OCI-LY3 (cell line): Measurements from ENCODE around the gene GPATCH8.

ENCODE experiments used
- H2AFZ ChIP-seq: fragments of 200-600, 300-600 bp; shearing (Covaris generic); 2 replicates; pipeline ENCODE4 v1.6.0; 2014; ENCODE audit warnings: antibody characterized with exemption, low read depth, low read length
- H3K27ac ChIP-seq: fragments of 200-600, 300-600 bp; sonication (generic); 2 replicates; pipeline ENCODE4 v1.5.1; 2014; ENCODE audit warnings: mild to moderate bottlenecking, low read length, moderate library complexity, mixed read lengths
- H3K27me3 ChIP-seq: fragments of 200-600, 300-600 bp; sonication (generic); 2 replicates; pipeline ENCODE4 v1.6.1; 2014; ENCODE audit warnings: low read depth, low read length, mixed read lengths
- H3K36me3 ChIP-seq: fragments of 200-600, 300-600 bp; sonication (generic); replicated peaks from 2 replicates; pipeline ENCODE3; 2014; ENCODE audit warnings: low read depth, low read length, mixed read lengths
- H3K4me1 ChIP-seq: fragments of 300-600, 200-600 bp; sonication (generic); 2 replicates; pipeline ENCODE4 v1.6.1; 2014; ENCODE audit warnings: low read length, mixed read lengths
- H3K4me2 ChIP-seq: fragments of 200-600, 300-600 bp; sonication (generic); 2 replicates; pipeline ENCODE4 v1.6.1; 2014; ENCODE audit warnings: low read length, mixed read lengths
- H3K4me3 ChIP-seq: fragments of 300-600, 200-600 bp; sonication (generic); 2 replicates; pipeline ENCODE4 v1.5.1; 2014; ENCODE audit warnings: antibody characterized with exemption, mild to moderate bottlenecking, low read length, moderate library complexity
- H3K79me2 ChIP-seq: fragments of 300-600, 200-600 bp; shearing (Covaris generic); 2 replicates; pipeline ENCODE4 v1.6.1; 2014; ENCODE audit warnings: mild to moderate bottlenecking, low read length, mixed read lengths
- H3K9ac ChIP-seq: fragments of 300-600, 200-600 bp; shearing (Covaris generic); 2 replicates; pipeline ENCODE4 v1.6.0; 2014; ENCODE audit warnings: mild to moderate bottlenecking, low read length, moderate library complexity
- H3K9me3 ChIP-seq: fragments of 200-600, 300-600 bp; shearing (Covaris generic); 2 replicates; pipeline ENCODE4 v1.6.1; 2014; ENCODE audit warnings: low read length, mixed read lengths; ENCODE audit not compliant: insufficient read depth
- H4K20me1 ChIP-seq: fragments of 200-600, 300-600 bp; sonication (generic); 2 replicates; pipeline ENCODE4 v1.6.1; 2016; ENCODE audit warnings: low read length, mixed read lengths; ENCODE audit not compliant: insufficient read depth
- CTCF ChIP-seq: fragments of 200-600, 300-600 bp; sonication (generic); IDR thresholded peaks from 2 replicates; pipeline ENCODE4 v1.5.1; 2014; ENCODE audit warnings: antibody characterized with exemption, low read length, low read depth
- EZH2phosphoT487 ChIP-seq: fragments of 200-600 bp; shearing (Covaris generic); IDR thresholded peaks from 2 replicates; pipeline ENCODE4 v1.6.1; 2018; ENCODE audit warnings: antibody characterized with exemption, mixed run types, low read depth

GPATCH8 gene

DNA sequence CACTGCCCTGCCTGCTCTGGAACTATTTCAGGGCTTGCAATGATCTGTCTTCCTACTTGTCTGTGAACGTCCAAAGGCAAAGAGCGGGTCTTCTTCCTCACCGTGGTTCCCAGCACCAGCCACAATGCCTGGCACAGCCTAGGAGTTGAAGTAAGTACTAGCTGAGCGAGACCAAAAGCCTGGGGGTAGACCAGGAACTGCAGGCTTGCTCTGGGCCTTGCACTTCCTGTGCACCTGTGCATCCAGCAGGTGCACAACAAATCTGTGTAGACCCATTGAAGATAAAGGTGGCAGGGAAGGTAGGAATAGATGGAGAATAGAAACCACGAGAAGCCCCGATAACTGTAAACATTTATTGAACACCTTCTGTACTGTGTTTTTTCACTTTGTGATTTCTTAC is 144.2 kb downstream of the GPATCH8 start:
- Histone ChIP-seq H3K4me1 (peaks cover 12% of the 10 kb centered on the region), H2AFZ (no peak overlapping the region)

GRCh38 chr17:44358066-44358465 is 145.1 kb downstream of the GPATCH8 start:
- no peak overlapping the region for H3K4me2 ChIP-seq
- H4K20me1 ChIP-seq = no peaks in the 10 kb centered on the region
- H3K79me2 ChIP-seq = no peaks in the 10 kb centered on the region
- peaks cover 12% of the 10 kb centered on the region; the same call in 1 of the 2 replicates for H3K4me1 ChIP-seq
- no peaks in the 10 kb centered on the region for H3K9me3 ChIP-seq
- no peak overlapping the region for H2AFZ ChIP-seq
- no peak overlapping the region for H3K27ac ChIP-seq
- H3K36me3 ChIP-seq = peaks cover 3% of the 10 kb centered on the region
- no peaks in the 10 kb centered on the region for H3K27me3 ChIP-seq
- TF ChIP-seq CTCF = no peak
- no peak for TF ChIP-seq EZH2phosphoT487
- H3K9ac ChIP-seq = no peak overlapping the region
- H3K4me3 ChIP-seq = no peak overlapping the region

More for the DNA sequence above, 144.2 kb downstream of the GPATCH8 start:
- Histone ChIP-seq H3K79me2 (no peaks in the 10 kb centered on the region), H3K36me3 (no peaks in the 10 kb centered on the region), H3K4me3 (no peak overlapping the region), H3K27me3 (no peaks in the 10 kb centered on the region), H3K4me2 (no peak overlapping the region), H3K9ac (no peak overlapping the region), H4K20me1 (no peaks in the 10 kb centered on the region), H3K9me3 (no peaks in the 10 kb centered on the region), H3K27ac (no peak overlapping the region)
- no peak for TF ChIP-seq EZH2phosphoT487
- TF ChIP-seq CTCF = no peak

DNA sequence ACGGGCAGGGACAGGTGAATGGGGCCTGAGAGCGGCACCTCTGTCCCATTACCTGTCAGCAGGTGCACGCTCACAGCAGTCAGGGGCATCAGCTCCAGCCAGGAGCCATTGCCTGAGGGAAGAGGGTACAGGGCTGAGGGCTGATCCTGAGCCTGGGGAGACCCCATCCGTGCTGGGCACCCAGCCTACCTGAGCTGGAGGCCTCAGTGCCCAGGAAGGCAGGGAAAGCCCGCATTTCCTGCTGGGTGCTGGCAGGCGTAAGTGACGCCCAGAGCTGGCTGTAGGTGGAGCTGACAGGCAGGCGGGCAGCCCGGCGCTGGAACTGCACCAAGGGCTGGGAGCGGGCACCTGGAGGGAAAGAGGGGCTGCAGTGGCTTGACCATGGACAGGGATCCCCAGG is 147.0 kb downstream of the GPATCH8 start:
- peaks cover 8% of the 10 kb centered on the region; the same call in 1 of the 2 replicates for H4K20me1 ChIP-seq
- H3K9ac ChIP-seq = no peak overlapping the region
- H3K36me3 ChIP-seq = peaks cover 21% of the 10 kb centered on the region
- no peak overlapping the region for H3K4me3 ChIP-seq
- no peaks in the 10 kb centered on the region for H3K79me2 ChIP-seq
- TF ChIP-seq EZH2phosphoT487 = no peak
- peak; percentile 8; the same call in 1 of the 2 replicates for TF ChIP-seq CTCF
- no peaks in the 10 kb centered on the region for H3K9me3 ChIP-seq
- H3K4me1 ChIP-seq = peaks cover 8% of the 10 kb centered on the region; the same call in 1 of the 2 replicates
- H3K27me3 ChIP-seq = no peaks in the 10 kb centered on the region
- no peak overlapping the region for H2AFZ ChIP-seq
- H3K27ac ChIP-seq = no peak overlapping the region
- no peak overlapping the region for H3K4me2 ChIP-seq

DNA sequence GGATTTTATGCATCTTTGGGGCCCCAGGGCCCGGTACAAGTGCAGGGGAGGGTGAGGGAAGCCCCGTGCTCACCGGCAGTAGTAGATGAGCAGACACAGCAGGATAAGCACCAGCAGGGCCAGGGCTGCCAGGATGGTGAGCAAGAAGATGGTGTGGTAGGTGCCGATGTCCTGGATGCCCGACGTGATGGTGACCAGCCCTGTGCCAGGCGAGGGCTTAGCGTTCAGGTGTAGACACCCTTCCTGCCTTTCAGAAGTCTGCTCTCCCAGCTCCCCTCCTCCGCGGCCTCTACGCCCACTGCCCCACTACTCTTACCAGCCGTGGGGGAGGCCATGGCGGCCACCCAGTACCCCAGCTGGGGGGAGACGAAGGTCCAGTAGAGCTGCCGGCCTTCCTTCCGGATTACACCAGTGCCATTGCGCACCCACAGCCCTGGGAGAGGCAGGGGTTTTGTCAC is 147.5 kb downstream of the GPATCH8 start:
- Histone ChIP-seq H4K20me1 (peaks cover 8% of the 10 kb centered on the region; the same call in 1 of the 2 replicates), H3K27ac (no peak overlapping the region), H3K27me3 (no peaks in the 10 kb centered on the region), H3K4me1 (peaks cover 8% of the 10 kb centered on the region), H3K36me3 (peaks cover 25% of the 10 kb centered on the region), H3K79me2 (no peaks in the 10 kb centered on the region), H3K9ac (no peak overlapping the region), H3K4me2 (no peak overlapping the region), H2AFZ (no peak overlapping the region), H3K4me3 (no peak overlapping the region), H3K9me3 (no peaks in the 10 kb centered on the region)
- TF ChIP-seq CTCF (no peak), EZH2phosphoT487 (no peak)
